NCI-H82 treated with DMSO at 0.1 percent for 48 hours (cell line): ENCODE measurements around the gene PTBP2.

Experiments used
- DNase-seq: peaks from one replicate; lab custom pipeline; 2025; ENCODE audit not compliant: unreplicated experiment; lab: John Stamatoyannopoulos, UW

Gene PTBP2, protein sequence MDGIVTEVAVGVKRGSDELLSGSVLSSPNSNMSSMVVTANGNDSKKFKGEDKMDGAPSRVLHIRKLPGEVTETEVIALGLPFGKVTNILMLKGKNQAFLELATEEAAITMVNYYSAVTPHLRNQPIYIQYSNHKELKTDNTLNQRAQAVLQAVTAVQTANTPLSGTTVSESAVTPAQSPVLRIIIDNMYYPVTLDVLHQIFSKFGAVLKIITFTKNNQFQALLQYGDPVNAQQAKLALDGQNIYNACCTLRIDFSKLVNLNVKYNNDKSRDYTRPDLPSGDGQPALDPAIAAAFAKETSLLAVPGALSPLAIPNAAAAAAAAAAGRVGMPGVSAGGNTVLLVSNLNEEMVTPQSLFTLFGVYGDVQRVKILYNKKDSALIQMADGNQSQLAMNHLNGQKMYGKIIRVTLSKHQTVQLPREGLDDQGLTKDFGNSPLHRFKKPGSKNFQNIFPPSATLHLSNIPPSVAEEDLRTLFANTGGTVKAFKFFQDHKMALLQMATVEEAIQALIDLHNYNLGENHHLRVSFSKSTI

DNA sequence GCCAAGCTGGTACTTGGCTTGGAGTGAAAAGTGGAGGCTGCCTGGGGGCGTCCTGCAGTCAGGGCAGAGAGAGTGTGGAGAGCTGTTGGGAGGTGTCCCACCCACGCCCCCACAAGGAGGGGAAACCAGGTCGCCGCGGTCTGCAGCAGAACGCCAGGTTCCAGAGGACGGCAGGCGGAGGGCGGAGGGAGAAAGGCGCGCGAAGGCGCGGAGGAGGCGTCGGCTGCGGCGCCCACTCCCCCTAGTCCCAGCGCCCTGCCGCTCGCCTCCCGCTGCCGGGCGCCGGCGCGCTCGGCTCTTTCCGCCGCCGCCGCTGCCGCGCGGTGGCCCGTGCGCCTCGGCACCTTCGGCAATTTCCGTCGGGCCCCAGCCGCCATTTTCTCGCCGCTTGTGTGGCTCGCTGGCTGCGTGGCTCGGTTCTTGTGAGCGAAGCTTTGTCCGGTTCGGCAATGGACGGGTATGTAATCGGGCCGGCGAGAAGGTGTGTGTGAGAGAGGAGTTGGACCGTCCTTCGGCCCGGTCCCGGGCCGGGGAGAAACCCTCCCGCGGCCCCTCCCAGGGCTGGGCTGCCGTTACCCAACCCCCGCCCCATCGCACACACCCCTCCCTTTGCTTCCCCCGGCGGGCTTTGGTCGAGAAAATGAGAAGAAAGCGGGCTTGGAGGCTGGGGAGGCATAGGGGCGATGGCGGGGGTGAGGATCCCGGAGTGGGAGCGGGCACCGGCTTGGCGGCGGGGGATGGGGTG, at the start of gene PTBP2:
TSS of gene PTBP2 (plus strand) at position 369 of the 745 bp plus-strand sequence. CDS start at position 450, 81 bp downstream.
- peak; percentile 53 for DNase-seq

DNA sequence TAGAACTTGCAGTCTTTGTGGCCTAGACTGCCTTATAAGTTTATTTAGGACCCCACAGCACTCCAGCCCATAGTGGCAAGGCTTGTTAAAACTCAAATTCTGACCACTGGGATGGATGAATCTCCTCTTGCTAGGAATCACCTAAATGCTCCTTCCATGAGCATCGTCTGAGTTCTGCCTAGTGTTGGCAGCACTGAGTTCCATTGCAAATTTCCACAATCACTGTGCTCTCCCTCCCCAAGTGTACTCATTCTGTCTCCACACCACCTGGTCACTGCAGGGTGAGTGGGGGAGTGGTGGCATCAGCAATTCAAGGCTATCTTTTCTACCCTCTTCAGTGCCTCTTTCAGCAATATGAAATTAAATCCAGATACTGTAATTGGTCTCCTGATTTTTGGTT, 46.7 kb upstream of the PTBP2 start:
- DNase-seq: no peak

DNA sequence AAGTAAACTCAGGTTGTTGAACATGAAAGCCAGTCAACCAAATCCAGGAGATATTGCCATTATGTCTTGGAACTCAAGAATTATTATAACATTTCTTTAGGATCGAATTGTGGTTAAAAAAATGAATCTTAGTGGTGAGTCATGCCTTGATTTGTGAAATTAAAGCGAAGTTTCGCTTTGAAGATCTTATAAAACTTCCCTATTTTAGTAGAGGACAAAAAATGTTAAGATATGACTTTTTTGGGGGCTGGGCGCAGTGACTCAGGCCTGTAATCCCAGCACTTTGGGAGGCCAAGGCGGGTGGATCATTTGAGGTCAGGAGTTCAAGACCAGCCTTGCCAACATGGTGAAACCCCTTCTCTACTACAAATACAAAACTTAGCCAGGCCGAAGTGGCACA, 39.5 kb upstream of the PTBP2 start:
- DNase-seq: no peak

DNA sequence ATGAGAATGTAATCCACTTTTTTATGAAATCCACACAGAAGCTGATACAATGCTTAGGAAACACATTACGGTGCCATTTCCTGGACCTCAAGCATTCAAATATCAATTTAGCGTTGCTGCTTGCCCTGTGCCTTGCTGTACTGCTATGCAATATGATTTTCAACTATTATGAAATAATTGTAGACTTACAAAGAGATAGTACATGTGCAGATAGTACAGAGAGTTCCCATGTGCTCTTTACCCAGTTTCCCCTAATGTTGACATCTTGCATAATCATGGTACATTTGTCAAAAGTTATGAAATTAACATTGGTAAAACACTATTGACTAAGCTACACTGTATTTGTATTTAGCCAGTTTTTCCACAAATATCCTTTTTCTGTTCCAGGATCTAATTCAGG, 37.7 kb upstream of the PTBP2 start:
- no peak for DNase-seq

DNA sequence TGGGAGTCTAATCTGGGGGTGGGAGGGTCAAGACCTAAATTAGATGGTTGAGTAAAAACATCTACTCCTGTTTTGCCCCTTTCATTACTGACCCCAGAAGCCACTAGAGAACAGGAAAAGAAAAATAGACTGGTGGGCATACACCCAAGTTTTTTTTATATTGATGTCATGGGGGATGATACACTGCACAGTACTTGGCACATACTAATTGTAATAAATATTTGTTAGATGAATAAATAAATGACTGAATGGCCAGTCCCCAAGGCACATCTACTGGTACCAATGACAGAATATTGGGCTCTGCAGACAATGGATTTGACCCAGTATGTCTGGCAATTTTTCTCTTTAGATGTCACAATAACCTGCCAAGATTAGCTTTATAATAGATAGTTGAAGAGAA, 36.8 kb upstream of the PTBP2 start:
- DNase-seq: no peak

DNA sequence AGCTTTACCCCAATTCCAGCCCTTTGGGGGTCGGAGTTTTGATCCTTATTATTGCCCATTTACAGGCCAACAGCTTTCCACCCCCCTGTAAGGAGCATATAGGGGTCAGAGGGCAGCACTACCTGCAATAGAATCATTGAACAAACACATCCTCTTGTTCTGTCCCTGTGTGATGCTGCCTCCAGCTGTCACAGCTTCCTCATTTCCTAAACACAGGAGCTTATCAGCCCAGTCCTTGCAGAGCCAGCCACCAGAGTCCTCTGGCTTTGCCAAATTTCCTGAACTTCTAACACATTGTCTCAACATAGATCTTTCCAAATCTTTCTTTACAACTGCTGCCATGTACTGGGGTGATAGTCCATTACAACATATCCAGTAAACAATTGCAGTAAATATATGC, 32.8 kb upstream of the PTBP2 start:
- no peak for DNase-seq

DNA sequence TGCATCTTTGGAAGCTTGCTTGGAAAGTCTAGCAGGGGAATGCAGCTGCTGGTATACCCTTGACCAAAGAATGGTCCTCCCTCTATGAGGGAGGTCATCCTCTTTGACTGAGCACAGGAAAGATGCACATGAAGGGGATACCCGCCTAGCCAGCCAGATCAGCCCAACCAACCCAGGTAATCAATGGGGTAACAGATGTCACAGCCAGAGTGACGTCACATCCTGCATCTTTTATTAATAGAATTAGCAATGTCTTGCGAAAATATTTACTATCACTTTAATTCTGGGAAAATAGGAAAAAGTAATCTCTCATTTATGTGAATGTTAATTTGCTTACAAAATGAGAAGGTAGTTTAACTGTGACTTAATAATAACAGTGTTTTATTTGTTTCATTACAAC, 25.6 kb upstream of the PTBP2 start:
- DNase-seq: no peak

DNA sequence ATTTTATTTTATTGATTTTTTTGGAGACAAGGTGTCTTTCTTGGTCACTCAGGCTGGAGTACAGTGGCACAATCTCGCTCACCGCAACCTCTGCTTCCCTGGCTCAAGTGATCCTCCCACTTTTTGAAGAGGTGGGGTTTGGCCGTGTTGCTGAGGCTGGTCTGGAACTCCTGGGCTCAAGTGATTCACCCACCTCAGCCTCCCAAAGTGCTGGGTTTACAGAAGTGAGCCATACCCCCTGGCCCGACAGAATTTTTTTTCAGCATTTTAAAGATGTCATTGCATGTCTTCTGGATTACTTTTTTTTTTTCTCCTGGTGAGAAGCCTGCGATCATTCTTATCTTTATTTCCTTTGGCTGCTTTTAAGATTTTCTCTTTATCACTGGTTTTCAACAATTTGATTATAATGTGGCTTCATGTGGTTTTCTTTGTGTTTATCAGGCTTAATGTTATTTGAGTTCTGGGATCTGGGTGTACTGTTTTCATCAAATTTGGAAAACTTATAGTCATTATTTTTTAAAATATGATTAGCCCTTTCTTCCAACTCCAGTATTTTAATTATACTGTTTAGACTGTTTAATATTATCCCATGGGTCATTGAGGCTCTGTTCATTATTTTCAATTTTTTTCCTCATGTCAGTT, 23.1 kb upstream of the PTBP2 start:
- DNase-seq: no peak

DNA sequence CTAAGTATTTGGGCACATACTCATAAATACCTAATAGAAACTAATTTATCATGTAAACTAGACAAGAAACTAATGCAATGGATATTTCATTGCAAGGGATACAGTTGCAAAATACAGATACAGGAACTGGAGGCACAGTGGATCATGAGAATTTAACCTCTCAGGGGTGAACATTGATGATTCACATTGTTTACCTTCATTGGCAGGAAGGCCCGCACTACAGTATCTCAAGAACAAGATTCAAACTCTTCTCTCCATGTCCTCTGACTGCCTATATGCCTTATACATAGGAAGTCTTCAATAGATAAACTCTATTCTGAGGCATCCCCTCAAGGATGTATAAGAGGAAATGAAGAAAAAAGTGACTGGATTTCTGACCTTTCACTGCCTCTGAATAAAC, 18.4 kb upstream of the PTBP2 start:
- DNase-seq: no peak

DNA sequence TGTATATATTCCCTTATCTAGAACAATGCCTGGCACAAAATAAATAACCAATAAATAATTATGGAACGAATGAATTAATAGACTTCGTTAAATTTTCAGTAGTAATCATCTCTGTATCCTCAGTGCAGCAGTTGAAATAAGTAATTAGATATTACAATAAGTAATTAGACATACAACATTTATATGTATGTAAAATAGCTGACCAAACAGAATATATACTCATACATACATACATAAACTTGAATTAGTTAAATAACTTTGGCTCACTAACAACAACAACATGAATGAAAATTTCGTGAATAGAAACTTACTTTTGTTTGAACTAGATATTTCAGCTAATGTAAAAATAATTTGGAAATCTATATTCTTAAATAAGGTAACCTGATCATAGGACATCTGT, 14.6 kb upstream of the PTBP2 start:
- no peak for DNase-seq

DNA sequence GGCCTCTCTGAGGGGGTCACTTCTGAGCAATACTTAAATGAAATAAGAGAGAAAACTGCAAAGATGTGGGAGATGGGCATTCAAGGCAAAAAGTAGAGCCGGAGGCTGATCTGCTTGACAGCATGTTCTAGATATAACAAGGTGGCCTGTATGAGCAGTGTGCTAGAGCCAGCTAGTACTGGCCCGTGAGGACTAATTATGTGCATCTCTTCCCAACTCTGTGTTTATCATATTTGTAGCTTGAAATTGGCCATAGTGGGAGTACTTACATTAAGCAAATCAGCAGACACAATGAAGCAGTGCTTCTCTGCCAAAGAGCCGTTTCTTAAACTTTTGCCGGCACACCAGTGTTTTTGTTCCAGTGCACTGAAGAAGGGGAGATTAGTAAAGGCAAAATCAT, 13.1 kb upstream of the PTBP2 start:
- DNase-seq: no peak

DNA sequence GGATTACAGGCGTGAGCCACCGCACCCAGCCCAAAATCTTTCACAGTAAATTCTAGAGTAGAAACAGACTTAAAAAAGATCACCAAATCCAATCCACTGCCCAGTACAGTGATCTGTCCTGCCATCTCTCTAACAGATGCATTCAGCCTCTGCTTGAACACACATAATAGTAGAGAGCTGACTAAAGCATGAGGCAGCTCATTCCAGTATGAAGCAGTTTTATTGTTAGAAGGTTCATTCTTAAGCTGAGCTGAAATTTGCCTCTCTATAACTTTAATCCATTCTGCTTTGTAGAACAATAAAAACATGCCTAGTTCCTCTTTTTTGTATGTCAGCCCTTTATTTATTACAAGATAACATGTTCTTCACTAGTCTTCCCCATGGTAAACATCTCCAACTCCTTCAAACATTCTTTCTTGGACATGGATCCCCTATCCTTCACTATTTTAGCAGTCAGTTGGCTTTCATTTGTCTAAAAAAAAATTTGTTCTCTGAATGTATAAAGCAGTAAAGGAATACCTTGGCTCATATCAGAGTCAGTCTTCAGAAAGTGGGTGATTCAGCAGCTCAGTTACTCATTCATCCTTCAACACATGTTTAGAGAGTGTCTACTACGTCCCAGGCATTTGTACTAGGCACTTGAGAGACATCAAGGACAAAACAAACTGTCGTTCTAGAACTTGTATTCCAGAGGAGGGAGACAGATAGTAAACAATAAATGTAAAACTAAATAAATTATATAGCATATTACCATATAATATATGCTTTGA, 10.7 kb upstream of the PTBP2 start:
- DNase-seq: no peak

DNA sequence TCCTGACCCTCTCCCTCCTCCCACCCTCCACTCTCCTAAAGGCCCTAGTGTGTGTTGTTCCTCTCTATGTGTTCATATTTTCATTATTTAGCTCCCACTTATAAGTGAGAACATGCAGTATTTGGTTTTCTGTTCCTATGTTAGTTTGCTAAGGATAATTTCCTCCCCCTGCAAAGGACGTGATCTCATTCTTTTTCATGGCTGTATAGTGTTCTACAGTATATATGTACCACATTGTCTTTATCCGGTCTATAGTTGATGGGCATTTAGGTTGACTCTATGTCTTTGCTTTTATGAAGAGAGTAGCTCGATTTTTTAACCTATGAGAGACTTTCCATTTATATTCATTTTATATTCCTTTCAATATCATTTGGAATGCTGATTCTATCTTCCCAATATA, 7.9 kb upstream of the PTBP2 start:
- DNase-seq: no peak

DNA sequence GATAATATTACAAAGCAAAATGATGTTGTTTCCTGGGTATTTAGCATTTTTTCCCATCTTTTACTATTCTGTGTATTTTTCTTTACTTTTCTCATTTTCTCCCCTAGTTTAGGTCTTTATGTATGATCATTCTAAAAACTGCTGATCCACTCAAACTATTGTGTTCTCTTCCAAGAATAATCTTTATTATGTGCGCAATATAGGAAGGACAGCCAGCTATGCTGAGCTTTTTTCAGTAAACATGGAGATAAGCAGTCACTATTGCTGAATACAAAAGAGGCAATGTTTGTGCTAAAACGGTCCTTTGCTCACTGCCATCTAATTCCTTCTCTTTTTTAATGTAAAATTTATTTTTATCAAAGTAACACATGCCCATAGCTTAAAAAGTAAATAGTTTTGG, 6.7 kb upstream of the PTBP2 start:
- DNase-seq: no peak

DNA sequence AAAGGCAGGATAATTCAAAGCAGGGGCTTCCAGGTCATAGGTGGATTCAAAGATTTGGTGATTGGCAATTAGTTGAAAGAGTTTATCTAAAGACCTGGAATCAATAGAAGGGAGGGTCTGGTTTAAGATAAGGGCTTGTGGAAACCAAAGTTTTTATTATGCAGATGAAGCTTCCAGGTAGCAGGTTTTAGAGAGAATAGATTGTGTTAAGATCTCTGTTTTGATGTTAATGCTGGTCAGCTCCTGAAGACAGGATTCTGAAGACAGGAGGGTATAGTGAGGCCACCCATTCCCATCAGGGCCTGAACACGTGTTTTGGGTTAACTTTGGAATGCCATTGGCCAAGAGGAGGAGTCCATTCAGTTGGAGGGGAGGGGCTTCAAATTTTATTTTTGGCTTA, 6.1 kb upstream of the PTBP2 start:
- DNase-seq: no peak

DNA sequence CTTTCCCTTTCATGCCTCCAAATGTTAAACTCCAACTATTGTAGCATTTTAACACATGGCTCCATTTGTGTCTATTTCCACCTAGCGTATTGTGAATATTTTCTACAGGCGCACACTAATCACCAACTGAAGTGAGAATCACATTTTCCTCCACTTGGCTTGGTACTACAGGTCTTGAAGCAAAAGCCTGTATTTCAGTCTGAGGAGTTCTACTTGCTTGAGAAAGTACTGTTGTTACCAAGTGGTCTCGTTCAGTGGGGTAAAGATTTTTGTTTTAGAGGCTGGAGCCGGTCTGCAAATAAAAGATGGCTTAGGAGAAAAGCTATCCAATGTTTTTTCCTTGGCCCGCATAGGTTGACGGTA, 550 bp upstream of the PTBP2 start:
- DNase-seq: no peak

DNA sequence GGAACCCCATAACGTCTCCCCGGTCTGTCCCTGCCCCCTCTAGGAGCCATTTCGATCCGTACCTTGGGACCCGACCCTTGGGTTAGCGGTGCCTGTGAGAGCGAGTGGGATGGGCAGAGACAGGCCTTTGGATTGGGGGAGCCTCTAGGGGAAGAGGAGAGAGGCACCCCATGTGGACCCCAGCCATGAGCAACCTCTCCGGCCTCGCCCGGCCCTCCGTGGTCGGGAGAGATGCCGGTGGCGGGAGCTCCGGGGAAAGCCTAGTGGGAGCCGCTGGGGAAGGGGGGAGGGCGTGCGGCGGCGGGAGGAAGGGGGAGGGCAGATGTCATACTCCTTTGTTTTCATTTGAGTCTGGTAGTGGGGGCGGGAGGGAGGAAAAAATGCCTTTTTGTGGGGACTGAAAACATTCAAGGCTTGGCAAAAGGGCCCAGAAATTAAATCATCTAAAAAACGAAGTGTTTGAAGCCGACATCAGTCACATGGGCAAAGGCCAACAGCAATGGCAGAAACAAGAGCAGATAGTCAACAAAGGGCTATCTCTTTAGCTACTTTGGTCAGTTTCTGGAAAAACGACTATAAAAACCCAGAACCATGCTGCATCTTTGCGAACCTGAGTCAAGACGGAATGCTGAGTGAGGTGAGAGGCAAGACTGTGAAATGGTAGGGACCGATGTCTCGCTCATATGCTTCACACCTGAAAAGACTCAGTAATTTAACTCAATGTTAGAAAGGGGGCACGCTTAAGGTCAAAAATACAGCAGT, 758 bp downstream of the PTBP2 start:
- DNase-seq: peak; percentile 48

DNA sequence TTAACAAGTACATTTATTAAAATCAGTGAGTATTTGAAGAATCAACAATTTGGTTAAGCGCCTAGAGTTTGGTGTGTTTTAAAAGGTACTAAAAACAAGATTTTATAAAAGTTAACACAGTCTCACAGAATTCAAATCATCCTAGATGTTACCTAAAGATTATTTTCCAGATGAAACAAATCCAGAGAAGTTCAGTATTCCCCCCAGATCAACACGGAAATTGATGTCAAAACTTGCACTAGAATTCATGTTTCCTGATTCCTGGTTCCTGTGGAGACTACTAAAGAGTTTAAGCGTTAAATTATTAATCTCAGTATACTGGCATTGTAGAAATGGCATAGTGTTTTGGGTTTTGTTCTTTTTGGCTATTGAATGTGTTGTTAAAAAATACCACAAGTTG, 1.4 kb downstream of the PTBP2 start:
- no peak for DNase-seq

DNA sequence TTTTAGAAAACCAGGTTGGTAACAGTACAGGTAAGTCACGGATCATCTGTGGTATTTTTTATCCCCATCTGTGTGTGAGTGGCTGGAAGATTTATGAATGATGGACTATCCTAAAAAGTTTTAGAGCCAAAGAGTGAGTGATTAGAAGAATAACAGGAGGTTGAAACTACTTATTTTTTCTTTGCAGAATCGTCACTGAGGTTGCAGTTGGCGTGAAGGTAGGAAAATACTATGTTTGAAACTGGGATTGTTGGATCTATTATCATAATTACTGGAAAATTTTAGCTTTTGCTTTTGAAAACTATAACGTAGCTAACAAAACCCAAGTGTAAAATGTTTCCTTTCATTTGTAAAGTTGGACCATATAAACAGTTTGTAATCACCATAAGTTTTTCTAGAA, 1.8 kb downstream of the PTBP2 start:
- DNase-seq: no peak

DNA sequence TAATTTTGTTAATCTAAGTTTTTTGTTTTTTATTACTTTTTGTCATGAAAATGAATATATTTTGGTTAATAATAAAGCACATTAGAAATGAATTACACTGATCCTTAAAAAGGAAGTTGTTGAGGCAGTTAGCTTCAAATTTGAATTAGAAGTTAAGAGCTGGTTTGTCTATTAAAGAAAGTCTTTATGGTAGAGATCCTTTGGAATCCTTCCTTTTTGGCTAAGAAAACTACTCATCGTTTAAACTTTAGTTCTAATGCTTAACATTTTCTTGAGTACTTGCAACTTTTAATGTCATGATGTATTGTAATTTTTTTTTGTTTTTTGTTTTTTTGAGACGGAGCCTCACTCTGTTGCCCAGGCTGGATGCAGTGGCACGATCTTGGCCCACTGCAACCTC, 2.4 kb downstream of the PTBP2 start:
- no peak for DNase-seq
